Measurements from ENCODE around the gene DSTYK.

DNA sequence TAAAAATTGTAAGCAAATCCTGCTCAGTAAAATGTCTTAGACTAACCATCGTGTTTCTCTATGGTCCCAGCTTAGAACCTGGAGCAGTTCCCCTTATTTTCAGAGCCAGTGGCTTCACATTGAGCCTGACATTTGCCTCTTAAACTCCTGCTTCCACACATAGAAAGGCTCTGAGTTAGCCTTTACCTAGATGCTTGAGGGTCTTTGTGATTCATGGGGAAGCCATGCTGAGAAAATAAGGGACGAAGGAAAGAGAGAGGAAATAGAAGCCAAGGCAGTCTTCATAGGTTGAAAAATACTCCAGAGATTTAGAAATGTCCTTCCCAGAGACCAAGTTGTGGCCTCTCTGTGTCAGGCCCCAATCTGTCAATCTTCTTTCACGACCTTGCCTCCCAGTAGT, 73.6 kb downstream of the DSTYK start:
- no peak for TF ChIP-seq GATA2 (IDR thresholded peaks at IDR 0.05; ENCODE audit: low read depth, low read length)
- TF ChIP-seq GATA3 (IDR thresholded peaks at IDR 0.05; ENCODE audit: low read depth, low read length): no peak

Measured in SH-SY5Y (cell line).